Ovary (tissue), 3 donors: Measurements from ENCODE around the gene FAM210A.

Experiments
- CTCF ChIP-seq, 3 donors: fragments of 450-650 bp in 2 of 3; fragments of 200-600 bp in 1 of 3; IDR thresholded peaks; one replicate each; pipeline versions ENCODE4 v1.5.1 to v1.8.0; 2016 to 2022; ENCODE audit warnings: antibody characterized with exemption in 3 of 3, mild to moderate bottlenecking in 1 of 3
- EP300 ChIP-seq: sonication (generic); formaldehyde crosslinking; IDR thresholded peaks from one replicate; pipeline ENCODE4 v1.6.1; 2017; ENCODE audit warnings: antibody characterized with exemption
- POLR2A ChIP-seq: fragments of 450-650 bp; IDR thresholded peaks from one replicate; pipeline ENCODE4 v1.6.1; 2017; ENCODE audit warnings: antibody characterized with exemption, mild to moderate bottlenecking, moderate library complexity
- donor health status: DM: no; HTN: no; CAD: no.

GRCh38 chr18:13760047-13760446, 33.7 kb upstream of the FAM210A start:
- no peak for TF ChIP-seq POLR2A
- TF ChIP-seq CTCF (IDR thresholded peaks at IDR 0.05): no peak
- TF ChIP-seq EP300: no peak
